Epithelial cell of esophagus (primary cell): ENCODE measurements around the gene PTCD3.

Experiments
- DNase-seq: peaks from one replicate; pipeline ENCODE4 v3.0.0; 2010; ENCODE audit warnings: low read depth
- H3K4me3 ChIP-seq: 2 replicates; pipeline ENCODE4 v1.5.1; 2011; ENCODE audit warnings: mild to moderate bottlenecking, low read length, control low read depth
- TF ChIP-seq, protein P1 (sequence below): IDR thresholded peaks from 2 replicates; pipeline ENCODE4 v1.5.1; 2011; ENCODE audit warnings: low read depth, mild to moderate bottlenecking, low read length, control low read depth, inconsistent platforms; ENCODE audit not compliant: insufficient read depth; ENCODE audit errors: missing control alignments

The PTCD3 gene

DNA sequence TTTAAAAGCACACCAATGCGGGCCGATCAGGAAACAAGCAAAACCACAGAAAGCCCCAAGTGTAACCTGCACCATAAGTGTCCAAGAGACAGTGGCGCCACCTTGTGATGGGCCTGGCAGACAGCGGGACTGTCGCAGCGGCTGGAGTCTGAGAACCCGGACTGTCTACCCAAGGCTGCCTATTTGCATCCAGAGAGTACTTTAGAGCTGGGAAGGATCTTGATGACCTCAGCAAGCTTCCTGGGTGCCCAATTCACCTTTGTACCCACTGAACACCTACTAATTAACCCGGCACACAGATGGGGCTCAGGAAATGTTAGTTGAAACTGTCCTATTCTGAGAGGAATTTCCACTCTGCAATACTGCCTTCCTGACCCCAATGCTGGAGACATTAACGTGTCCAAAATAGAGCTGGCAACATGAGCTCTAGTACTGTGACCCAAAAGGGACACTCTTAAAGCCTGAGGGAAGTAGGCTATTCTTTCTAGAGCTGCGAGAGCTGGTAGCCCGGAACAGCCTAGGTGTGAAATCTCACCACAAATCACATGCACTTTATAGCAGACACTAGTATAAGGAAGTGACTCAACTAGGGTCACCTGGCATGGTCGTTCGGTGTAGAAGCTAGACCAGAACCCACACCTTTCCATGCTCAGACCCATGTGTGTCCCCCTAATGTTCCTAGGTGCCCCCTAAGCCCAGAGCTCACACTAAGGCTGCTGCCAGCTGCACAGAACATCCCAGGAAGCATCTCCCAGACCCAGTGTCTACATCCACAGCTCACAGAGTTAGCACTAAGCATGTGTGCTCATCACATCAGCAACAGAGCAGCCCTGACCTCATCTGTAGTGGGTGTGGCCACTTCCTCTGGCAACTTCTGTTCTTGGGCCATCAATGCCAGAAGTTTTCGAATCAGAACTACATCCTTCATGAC is 25.8 kb upstream of the PTCD3 start:
- TF ChIP-seq, protein P1, sequence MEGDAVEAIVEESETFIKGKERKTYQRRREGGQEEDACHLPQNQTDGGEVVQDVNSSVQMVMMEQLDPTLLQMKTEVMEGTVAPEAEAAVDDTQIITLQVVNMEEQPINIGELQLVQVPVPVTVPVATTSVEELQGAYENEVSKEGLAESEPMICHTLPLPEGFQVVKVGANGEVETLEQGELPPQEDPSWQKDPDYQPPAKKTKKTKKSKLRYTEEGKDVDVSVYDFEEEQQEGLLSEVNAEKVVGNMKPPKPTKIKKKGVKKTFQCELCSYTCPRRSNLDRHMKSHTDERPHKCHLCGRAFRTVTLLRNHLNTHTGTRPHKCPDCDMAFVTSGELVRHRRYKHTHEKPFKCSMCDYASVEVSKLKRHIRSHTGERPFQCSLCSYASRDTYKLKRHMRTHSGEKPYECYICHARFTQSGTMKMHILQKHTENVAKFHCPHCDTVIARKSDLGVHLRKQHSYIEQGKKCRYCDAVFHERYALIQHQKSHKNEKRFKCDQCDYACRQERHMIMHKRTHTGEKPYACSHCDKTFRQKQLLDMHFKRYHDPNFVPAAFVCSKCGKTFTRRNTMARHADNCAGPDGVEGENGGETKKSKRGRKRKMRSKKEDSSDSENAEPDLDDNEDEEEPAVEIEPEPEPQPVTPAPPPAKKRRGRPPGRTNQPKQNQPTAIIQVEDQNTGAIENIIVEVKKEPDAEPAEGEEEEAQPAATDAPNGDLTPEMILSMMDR: peak; percentile 85
- no peak overlapping the region for H3K4me3 ChIP-seq
- peak; percentile 71 for DNase-seq

DNA sequence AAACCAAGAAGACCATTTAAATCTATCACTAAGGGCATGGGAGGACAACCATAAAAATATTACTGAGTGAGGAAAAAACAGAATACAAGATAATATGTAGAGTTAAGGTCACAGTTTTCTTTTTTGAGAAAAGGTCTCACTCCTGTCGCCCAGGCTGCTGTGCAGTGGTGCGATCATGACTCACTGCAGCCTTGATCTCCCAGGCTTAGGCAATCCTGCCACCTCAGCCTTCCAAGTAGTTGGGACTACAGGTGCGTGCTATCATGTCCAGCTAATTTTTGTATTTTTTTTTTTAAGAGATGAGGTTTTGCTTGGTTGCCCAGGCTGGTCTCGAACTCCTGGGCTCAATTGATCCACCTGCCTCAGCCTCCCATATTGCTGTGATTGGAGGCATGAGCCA is 24.3 kb upstream of the PTCD3 start:
- DNase-seq: peak; percentile 58
- H3K4me3 ChIP-seq: no peak overlapping the region
- TF ChIP-seq, protein P1: no peak

DNA sequence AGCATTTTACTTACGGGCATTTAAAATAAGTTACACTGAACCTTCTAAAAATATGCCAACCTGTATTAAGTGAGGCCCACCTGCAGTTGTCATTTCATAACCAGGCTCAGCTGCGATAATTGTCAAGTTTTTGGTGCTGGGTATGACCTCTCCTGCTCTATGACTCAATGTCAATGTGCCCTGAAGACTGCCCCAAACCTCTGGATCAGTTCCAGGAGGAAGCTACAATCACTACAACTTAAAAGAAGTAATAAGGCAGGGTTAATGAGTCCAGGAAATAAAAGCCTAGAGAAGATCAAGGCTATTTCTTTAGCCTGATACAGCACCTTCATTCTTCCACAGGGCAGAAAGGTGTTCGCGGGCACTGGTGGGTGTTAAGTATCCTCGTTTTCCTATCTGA is 23.3 kb upstream of the PTCD3 start:
- H3K4me3 ChIP-seq: no peak overlapping the region
- TF ChIP-seq, protein P1: no peak
- no peak for DNase-seq

DNA sequence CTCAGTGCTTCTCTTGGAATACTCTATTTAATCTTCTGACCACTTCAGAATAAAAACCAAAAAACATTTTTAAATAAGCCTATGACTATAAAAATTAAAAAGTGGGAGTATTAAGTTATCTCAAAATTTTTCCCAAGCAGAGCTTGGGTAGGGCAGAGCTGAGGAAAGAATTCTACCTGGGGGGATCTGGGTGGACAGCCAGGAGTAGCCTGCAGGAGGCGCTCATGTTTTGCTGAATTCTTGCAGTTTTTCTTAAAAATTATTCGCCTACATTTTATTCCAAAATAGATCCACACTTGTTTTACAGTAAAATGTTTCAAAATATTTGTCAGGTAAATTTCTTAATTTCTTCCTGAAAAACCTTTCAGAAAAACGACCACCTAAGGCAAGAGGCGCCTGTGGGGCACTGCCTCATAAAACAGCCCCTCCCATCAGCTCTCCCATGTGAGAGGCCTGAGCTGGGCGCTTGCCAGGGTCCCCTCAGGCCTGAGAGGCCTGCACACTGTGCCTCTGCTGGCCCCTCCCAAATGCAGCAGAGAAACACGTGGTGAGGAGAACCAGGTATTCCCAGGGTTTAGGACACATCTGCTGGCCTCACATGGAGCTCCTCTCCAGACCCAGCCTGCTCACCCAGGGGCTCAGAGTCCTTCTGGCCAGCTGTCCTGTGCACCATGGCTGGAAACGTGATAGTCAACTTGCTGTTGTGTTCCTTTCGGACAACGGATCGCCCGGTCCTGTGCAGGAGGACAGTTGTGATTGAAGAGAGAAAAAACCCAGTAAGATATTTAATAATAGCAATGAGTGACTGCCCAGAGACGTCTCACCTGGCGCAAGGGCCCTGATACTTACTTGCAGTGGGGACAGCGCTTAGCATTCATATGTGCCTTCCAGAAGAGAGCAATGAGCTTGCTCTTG is 17.8 kb upstream of the PTCD3 start:
- DNase-seq: no peak
- TF ChIP-seq, protein P1: peak; percentile 39
- H3K4me3 ChIP-seq: no peak overlapping the region

DNA sequence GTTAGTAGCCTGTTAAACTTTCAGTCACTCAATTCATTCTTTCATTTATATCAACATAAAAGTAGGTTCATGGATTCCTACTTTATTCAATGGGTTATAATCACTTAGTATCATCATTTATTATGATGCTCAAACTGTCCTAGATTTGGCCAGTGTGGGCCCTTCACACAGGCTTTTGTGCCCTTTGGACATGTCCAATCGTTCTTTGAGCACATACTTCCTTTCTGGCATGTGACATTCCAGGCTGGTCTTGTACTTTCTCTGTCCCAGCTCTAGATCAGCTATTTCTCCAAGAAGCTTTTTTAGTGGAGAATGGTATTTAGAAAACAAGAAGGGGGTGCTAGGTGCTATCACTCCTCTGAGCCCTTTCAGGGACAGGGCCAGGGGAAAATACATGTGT is 11.8 kb upstream of the PTCD3 start:
- TF ChIP-seq, protein P1: no peak
- no peak for DNase-seq
- no peak overlapping the region for H3K4me3 ChIP-seq

DNA sequence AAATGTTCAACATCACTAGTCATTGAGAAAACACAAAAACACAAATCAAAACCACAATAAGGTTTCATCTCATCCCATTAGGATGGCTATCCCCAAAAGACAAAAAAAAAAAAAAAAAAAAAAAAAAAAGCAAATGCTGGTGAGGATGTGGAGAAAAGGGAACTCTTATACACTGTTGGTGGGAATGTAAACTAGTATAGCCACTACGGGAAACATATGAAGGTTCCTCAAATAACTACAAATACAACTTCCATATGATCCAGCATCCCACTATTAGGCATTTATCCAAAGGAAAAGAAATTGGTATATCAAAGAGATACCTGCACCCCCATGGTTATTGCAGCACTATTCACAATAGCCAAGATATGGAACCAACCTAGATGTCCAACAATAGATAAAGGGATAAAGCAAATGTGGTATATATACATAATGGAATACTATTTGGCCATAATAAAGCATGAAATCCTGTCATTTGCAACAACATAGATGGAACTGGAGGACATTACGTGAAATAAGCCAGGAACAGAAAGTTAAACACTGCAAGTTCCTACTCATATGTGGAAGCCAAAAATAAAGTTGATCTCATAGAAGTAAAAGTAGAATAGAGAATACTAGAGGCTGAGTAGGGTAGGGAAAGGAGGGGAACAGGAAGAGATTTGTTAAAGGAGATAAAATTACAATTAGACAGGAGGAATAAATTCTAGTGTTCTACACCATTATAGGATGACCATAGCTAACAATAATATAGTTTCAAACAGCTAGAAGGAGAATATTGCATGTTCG is 8.7 kb upstream of the PTCD3 start:
- H3K4me3 ChIP-seq: no peak overlapping the region
- TF ChIP-seq, protein P1: no peak
- DNase-seq: no peak
